Motor neuron (in vitro differentiated cells): ENCODE data around the gene CST1. TPM values are rescaled to one million over a fixed set of nuclear protein-coding genes. Genes with fewer than 3 reads are reported as not detected.
"Not testable (repeated sequence)": the region's sequence is repeated elsewhere in the genome, so short reads cannot be mapped to it uniquely, and the experiment has no call there.

Source experiments
- ATAC-seq, 8 experiments: fragments of 200-7000 bp; cut with Tn5 transposase; replicated peaks in 6 of 8; 2 replicates each; pipeline ENCODE4 v1.8.0; 2021; ENCODE audit warnings: mild to moderate bottlenecking in 8 of 8, moderate library complexity in 8 of 8
- H3K27ac ChIP-seq, 2 donors: fragments of 250-450 bp; sonication (Bioruptor Pico); 2 replicates each; pipeline ENCODE4 v1.9.0; 2021; ENCODE audit warnings: antibody characterized with exemption in 2 of 2, mild to moderate bottlenecking in 2 of 2, moderate library complexity in 1 of 2
- H3K4me1 ChIP-seq, 2 donors: fragments of 250-450 bp; sonication (Bioruptor Pico); replicated peaks in 1 of 2; 2 replicates each; pipeline ENCODE4 v1.6.1; 2021; ENCODE audit warnings: antibody characterized with exemption in 2 of 2, mild to moderate bottlenecking in 2 of 2, moderate library complexity in 1 of 2
- H3K4me3 ChIP-seq, 5 donors: fragments of 250-450 bp; sonication (Bioruptor Pico); 2 replicates each; pipeline ENCODE4 v1.9.0; 2021; ENCODE audit warnings: antibody characterized with exemption in 5 of 5, mild to moderate bottlenecking in 5 of 5, moderate library complexity in 4 of 5
- WGBS, 10 experiments: fragments of 450-650 bp; shearing (Covaris generic); methylation state at CpG; one replicate each; pipeline ENCODE4 v1.0.0; 2022; 5-methylcytosine and 5-hydroxymethylcytosine counted together
- in situ Hi-C, 9 experiments: fragments of 400-800 bp; cut with MboI; loops; one replicate each; pipeline ENCODE4 v1.15.0; 2021; ENCODE audit warnings: low sequenced_read_pairs in 9 of 9, low pct_unique_long_range_greater_than_20kb in 2 of 9; ENCODE audit not compliant: unreplicated experiment in 9 of 9
- total RNA-seq, 8 experiments: library from RNA; unstranded; fragments of 300-600 nt; gene quantifications; 2 replicates each; pipeline versions ENCODE4 v1.2.3 to v1.2.4, GENCODE V29; 2022

The CST1 gene
- total RNA-seq, 8 experiments from 2014 or later = not detected

GRCh38 chr20:23772074-23772473 lies 21.3 kb upstream of the CST1 start:
- H3K4me1 ChIP-seq = peaks cover 0 to 6% of the 10 kb centered on the region in 2 donors
- peak in 1 of 8 experiments; percentile 57 for ATAC-seq
- H3K27ac ChIP-seq = no peak overlapping the region
- in situ Hi-C loops = no loop called here
- whole genome bisulfite sequencing, 10 experiments = 20 to 100% (median 52%) methylated on average over 1 to 2 of the region's 3 CpGs; no CpG with 5 or more reads in 6 of the 10 experiments
- no peak overlapping the region for H3K4me3 ChIP-seq

- ATAC-seq = no peak
- in situ Hi-C loops = no loop called here
Measured at GRCh38 chr20:23770384-23770783, 19.6 kb upstream of the CST1 start.

GRCh38 chr20:23768520-23768919 lies 17.8 kb upstream of the CST1 start:
- ATAC-seq, H3K4me1 ChIP-seq, H3K27ac ChIP-seq, H3K4me3 ChIP-seq, in situ Hi-C loops: not testable (repeated sequence)

More at GRCh38 chr20:23770384-23770783, 19.6 kb upstream of the CST1 start:
- Histone ChIP-seq H3K4me1 (no peaks in the 10 kb centered on the region), H3K4me3 (no peak overlapping the region), H3K27ac (no peak overlapping the region)
- WGBS, 10 experiments = 0 to 81% (median 56%) methylated on average over 1 to 2 of the region's 2 CpGs; no CpG with 5 or more reads in 1 of the 10 experiments

GRCh38 chr20:23766531-23766930 lies 15.8 kb upstream of the CST1 start:
- WGBS, 10 experiments = 0 to 86% (median 73%) methylated on average over 1 of the region's 1 CpG; no CpG with 5 or more reads in 6 of the 10 experiments
- ATAC-seq = no peak
- in situ Hi-C loops = no loop called here
- Histone ChIP-seq H3K4me3 (no peak overlapping the region), H3K27ac (no peak overlapping the region), H3K4me1 (no peaks in the 10 kb centered on the region)

- Histone ChIP-seq H3K4me1 (no peaks in the 10 kb centered on the region), H3K4me3 (no peak overlapping the region), H3K27ac (no peak overlapping the region)
- 25 to 100% methylated on average over 1 to 3 of the region's 5 CpGs; no CpG with 5 or more reads in 8 of the 10 experiments for WGBS, 10 experiments
- no peak for ATAC-seq
- in situ Hi-C loops = no loop called here
Measured at GRCh38 chr20:23765578-23765977, 14.8 kb upstream of the CST1 start.

- H3K27ac ChIP-seq, H3K4me3 ChIP-seq, ATAC-seq, H3K4me1 ChIP-seq, in situ Hi-C loops: not testable (repeated sequence)
- 0 to 44% (median 8%) methylated on average over 1 to 2 of the region's 2 CpGs; no CpG with 5 or more reads in 4 of the 10 experiments for WGBS, 10 experiments
Measured at GRCh38 chr20:23764630-23765029, 13.9 kb upstream of the CST1 start.

GRCh38 chr20:23763345-23763744 lies 12.6 kb upstream of the CST1 start:
- in situ Hi-C loops = no loop called here
- no peak for ATAC-seq
- no peaks in the 10 kb centered on the region for H3K4me1 ChIP-seq
- no peak overlapping the region for H3K27ac ChIP-seq
- H3K4me3 ChIP-seq = no peak overlapping the region

GRCh38 chr20:23759306-23759940 lies 8.7 kb upstream of the CST1 start:
- Histone ChIP-seq H3K27ac (no peak overlapping the region), H3K4me1 (no peaks in the 10 kb centered on the region), H3K4me3 (no peak overlapping the region)
- ATAC-seq = no peak
- 20 to 100% (median 64%) methylated on average over 1 to 2 of the region's 2 CpGs; no CpG with 5 or more reads in 6 of the 10 experiments for WGBS, 10 experiments
- in situ Hi-C loops = no loop called here

GRCh38 chr20:23756792-23757191 lies 6.1 kb upstream of the CST1 start:
- 0 to 29% (median 10%) methylated on average over 1 to 3 of the region's 3 CpGs; no CpG with 5 or more reads in 3 of the 10 experiments for WGBS, 10 experiments
- H3K4me3 ChIP-seq, in situ Hi-C loops, H3K27ac ChIP-seq, H3K4me1 ChIP-seq, ATAC-seq: not testable (repeated sequence)

GRCh38 chr20:23755131-23755611 lies 4.4 kb upstream of the CST1 start:
- ATAC-seq = peak in 3 of 8 experiments; percentile 76 to 100 (median 99)
- H3K4me3 ChIP-seq, H3K4me1 ChIP-seq, H3K27ac ChIP-seq, in situ Hi-C loops: not testable (repeated sequence)
- WGBS, 10 experiments = 76 to 93% methylated on average over 3 of the region's 3 CpGs; no CpG with 5 or more reads in 8 of the 10 experiments

GRCh38 chr20:23754731-23755130 lies 4.0 kb upstream of the CST1 start:
- Histone ChIP-seq H3K4me3 (no peak overlapping the region), H3K27ac (no peak overlapping the region), H3K4me1 (no peaks in the 10 kb centered on the region)
- in situ Hi-C loops = no loop called here
- ATAC-seq = peak in 1 of 8 experiments; percentile 13
- 6 to 100% (median 66%) methylated on average over 1 to 4 of the region's 4 CpGs; no CpG with 5 or more reads in 3 of the 10 experiments for WGBS, 10 experiments

- Histone ChIP-seq H3K4me3 (no peak overlapping the region), H3K4me1 (no peaks in the 10 kb centered on the region), H3K27ac (no peak overlapping the region)
- in situ Hi-C loops = no loop called here
- ATAC-seq = no peak
- WGBS, 10 experiments = 50 to 100% (median 70%) methylated on average over 1 to 2 of the region's 2 CpGs; no CpG with 5 or more reads in 4 of the 10 experiments
Measured at GRCh38 chr20:23753589-23753988, 2.9 kb upstream of the CST1 start.

- ATAC-seq = no peak
- in situ Hi-C loops = no loop called here
- H3K4me1 ChIP-seq = no peaks in the 10 kb centered on the region
- H3K4me3 ChIP-seq = no peak overlapping the region
- WGBS, 10 experiments = 92 to 100% methylated on average over 1 to 2 of the region's 3 CpGs; no CpG with 5 or more reads in 8 of the 10 experiments
- no peak overlapping the region for H3K27ac ChIP-seq
Measured at GRCh38 chr20:23753194-23753548, 2.4 kb upstream of the CST1 start.
